GM23338 (cell line): ENCODE results near the gene IFI44L. TPM values are rescaled to one million over a fixed set of nuclear protein-coding genes. Genes with fewer than 3 reads are reported as not detected.

ENCODE experiments used
- ATAC-seq: fragments of 200-7000 bp; cut with Tn5 transposase; 3 replicates; pipeline ENCODE4 v1.9.1; 2020
- DNase-seq: peaks from one replicate; pipeline ENCODE4 v3.0.0-alpha.2; 2015; ENCODE audit warnings: low spot score
- H2AFZ ChIP-seq: fragments of 200-600 bp; sonication (generic); 2 replicates; pipeline ENCODE4 v1.8.0; 2016; ENCODE audit warnings: antibody characterized with exemption, mild to moderate bottlenecking, moderate library complexity
- H3F3A ChIP-seq: fragments of 200-600 bp; sonication (generic); replicated peaks from 2 replicates; pipeline ENCODE4 v1.8.0; 2017; ENCODE audit warnings: antibody characterized with exemption, mixed run types, low read depth
- H3K27ac ChIP-seq: fragments of 200-600 bp; sonication (generic); 2 replicates; pipeline ENCODE4 v1.6.1; 2016; ENCODE audit warnings: low read depth
- H3K27me3 ChIP-seq: fragments of 200-600 bp; sonication (generic); 2 replicates; pipeline ENCODE4 v1.8.0; 2016; ENCODE audit warnings: mild to moderate bottlenecking, mixed run types, moderate library complexity; ENCODE audit not compliant: insufficient read depth
- H3K36me3 ChIP-seq: fragments of 200-600 bp; sonication (generic); 2 replicates; pipeline ENCODE4 v1.8.0; 2016; ENCODE audit warnings: mild to moderate bottlenecking; ENCODE audit not compliant: insufficient read depth
- H3K4me1 ChIP-seq: fragments of 200-600 bp; sonication (generic); 2 replicates; pipeline ENCODE4 v1.8.0; 2016; ENCODE audit warnings: mild to moderate bottlenecking, moderate library complexity; ENCODE audit not compliant: insufficient read depth
- H3K4me2 ChIP-seq: fragments of 200-600 bp; sonication (generic); 2 replicates; pipeline ENCODE4 v1.7.1; 2017; ENCODE audit warnings: mixed run types
- H3K4me3 ChIP-seq: fragments of 200-600 bp; sonication (generic); 2 replicates; pipeline ENCODE4 v1.6.1; 2016; ENCODE audit warnings: mixed run types
- H3K79me2 ChIP-seq: fragments of 200-600 bp; sonication (generic); replicated peaks from 2 replicates; pipeline ENCODE4 v1.8.0; 2017; ENCODE audit warnings: mild to moderate bottlenecking; ENCODE audit not compliant: insufficient read depth
- H3K9me2 ChIP-seq: fragments of 200-600 bp; sonication (generic); 2 replicates; pipeline ENCODE4 v1.8.0; 2017; ENCODE audit not compliant: insufficient read depth
- H4K20me1 ChIP-seq: fragments of 200-600 bp; sonication (generic); replicated peaks from 2 replicates; pipeline ENCODE4 v1.8.0; 2017; ENCODE audit warnings: mild to moderate bottlenecking; ENCODE audit not compliant: insufficient read depth
- H3K27ac Mint-ChIP-seq: 2 replicates; pipeline ENCODE4 v1.8.0; 2020; ENCODE audit warnings: inconsistent platforms, mild to moderate bottlenecking, moderate library complexity, mixed read lengths
- H3K27me3 Mint-ChIP-seq: 3 replicates; pipeline ENCODE4 v1.8.0; 2022; ENCODE audit warnings: low read depth, mild to moderate bottlenecking, moderate library complexity, mixed read lengths, inconsistent platforms; ENCODE audit not compliant: insufficient read depth, poor library complexity
- H3K36me3 Mint-ChIP-seq: 3 replicates; pipeline ENCODE4 v1.8.0; 2021; ENCODE audit warnings: low read depth, mild to moderate bottlenecking, inconsistent platforms, moderate library complexity, mixed read lengths
- H3K4me1 Mint-ChIP-seq: 3 replicates; pipeline ENCODE4 v1.8.0; 2020; ENCODE audit warnings: mild to moderate bottlenecking, inconsistent platforms, mixed read lengths
- H3K4me3 Mint-ChIP-seq: 3 replicates; pipeline ENCODE4 v1.8.0; 2021; ENCODE audit warnings: moderate library complexity, mild to moderate bottlenecking, inconsistent platforms, mixed read lengths
- H3K9me3 Mint-ChIP-seq: 3 replicates; pipeline ENCODE4 v1.8.0; 2020; ENCODE audit warnings: moderate library complexity, mild to moderate bottlenecking, inconsistent platforms, mixed read lengths
- CREB1 ChIP-seq: fragments of 250-450 bp; sonication (Bioruptor Pico); IDR thresholded peaks from 2 replicates; pipeline ENCODE4 v1.5.0; 2020; ENCODE audit warnings: low read depth, mild to moderate bottlenecking, moderate library complexity
- CTCF ChIP-seq, 2 experiments: fragments of 200-600 bp in 1 of 2; sonication (generic) in 1 of 2; conservative IDR thresholded peaks; 2 replicates each; pipeline versions ENCODE4 v1.5.1 to v1.6.1; 2016 to 2017; ENCODE audit warnings: antibody characterized with exemption in 2 of 2, low read depth in 2 of 2, mild to moderate bottlenecking in 2 of 2, moderate library complexity in 1 of 2
- ETS1 ChIP-seq: IDR thresholded peaks from 2 replicates; pipeline ENCODE4 v1.6.1; 2016; ENCODE audit warnings: antibody characterized with exemption
- EZH2 ChIP-seq: fragments of 200-600 bp; sonication (generic); IDR thresholded peaks from one replicate; pipeline ENCODE4 v1.8.0; 2017; ENCODE audit warnings: antibody characterized with exemption, mild to moderate bottlenecking, low read depth; ENCODE audit not compliant: unreplicated experiment
- EZH2phosphoT487 ChIP-seq: fragments of 200-600 bp; sonication (generic); IDR thresholded peaks from one replicate; pipeline ENCODE4 v1.8.1; 2018; ENCODE audit warnings: antibody characterized with exemption; ENCODE audit not compliant: unreplicated experiment
- JUNB ChIP-seq: IDR thresholded peaks from one replicate; pipeline ENCODE4 v1.6.1; 2016; ENCODE audit warnings: antibody characterized with exemption; ENCODE audit not compliant: unreplicated experiment
- NANOG ChIP-seq: IDR thresholded peaks from 2 replicates; pipeline ENCODE4 v1.6.1; 2016; ENCODE audit warnings: antibody characterized with exemption, borderline replicate concordance
- POLR2AphosphoS5 ChIP-seq: IDR thresholded peaks from 2 replicates; pipeline ENCODE4 v1.6.1; 2016; ENCODE audit warnings: antibody characterized with exemption, low read depth
- REST ChIP-seq: IDR thresholded peaks from one replicate; pipeline ENCODE4 v1.6.1; 2018; ENCODE audit warnings: antibody characterized with exemption; ENCODE audit not compliant: unreplicated experiment
- STAT1 ChIP-seq: IDR thresholded peaks from one replicate; pipeline ENCODE4 v1.6.1; 2016; ENCODE audit warnings: antibody characterized with exemption; ENCODE audit not compliant: unreplicated experiment
- ZNF114 ChIP-seq: fragments of 250-450 bp; sonication (Bioruptor Pico); IDR thresholded peaks from 2 replicates; pipeline ENCODE4 v1.5.0; 2020; ENCODE audit warnings: mild to moderate bottlenecking, moderate library complexity
- ZNF331 ChIP-seq: fragments of 250-450 bp; sonication (Bioruptor Pico); IDR thresholded peaks from 2 replicates; pipeline ENCODE4 v1.5.0; 2020; ENCODE audit warnings: low read depth, mild to moderate bottlenecking, moderate library complexity
- ZNF462 ChIP-seq: fragments of 250-450 bp; sonication (Bioruptor Pico); IDR thresholded peaks from 2 replicates; pipeline ENCODE4 v1.5.0; 2020; ENCODE audit warnings: mild to moderate bottlenecking, moderate library complexity
- polyA plus RNA-seq: library from polyadenylated mRNA; unstranded; fragments of >200 nt; fragmentation: Nextera tagmentation; extraction: Ambion mirVana; gene quantifications from 2 replicates; pipeline ENCODE4 v1.2.1, GENCODE V29; 2016
- total RNA-seq: library from RNA; depleted of rRNA; stranded (reverse); fragments of >200 nt; shearing (Covaris generic); gene quantifications from 2 replicates; pipeline ENCODE4 v1.2.3, GENCODE V29; 2014

Gene IFI44L
- total and polyA plus RNA-seq, 2 experiments from 2014 or later = not detected

GRCh38 chr1:78677788-78678187 lies 57.5 kb downstream of the IFI44L start:
- TF ChIP-seq CTCF (conservative IDR thresholded peaks at IDR 0.05; ENCODE audit: low read depth in 2 of 2) (no peak), JUNB (no peak), EZH2 (no peak), ETS1 (no peak), POLR2AphosphoS5 (no peak), ZNF462 (CRISPR knock-in tag) (no peak), ZNF114 (CRISPR knock-in tag) (no peak), STAT1 (no peak), NANOG (no peak), REST (no peak), ZNF331 (CRISPR knock-in tag) (no peak), EZH2phosphoT487 (no peak), CREB1 (CRISPR knock-in tag) (no peak)
- no peak overlapping the region for H3K27ac ChIP-seq
- H3K4me1 ChIP-seq = no peaks in the 10 kb centered on the region
- Mint-ChIP-seq H3K36me3 (no peaks in the 10 kb centered on the region), H3K9me3 (no peaks in the 10 kb centered on the region), H3K4me1 (peaks cover 3% of the 10 kb centered on the region; the same call in 2 of the 3 replicates), H3K4me3 (no peak overlapping the region), H3K27me3 (no peaks in the 10 kb centered on the region), H3K27ac (no peak overlapping the region)
- H3F3A ChIP-seq = no peaks in the 10 kb centered on the region
- H3K36me3 ChIP-seq = no peaks in the 10 kb centered on the region
- H2AFZ ChIP-seq = no peak overlapping the region
- H3K4me3 ChIP-seq = no peak overlapping the region
- ATAC-seq (no peak), DNase-seq (no peak)
- no peak overlapping the region for H3K4me2 ChIP-seq
- no peaks in the 10 kb centered on the region for H3K27me3 ChIP-seq
- H3K79me2 ChIP-seq = no peaks in the 10 kb centered on the region
- H4K20me1 ChIP-seq = no peaks in the 10 kb centered on the region
- no peaks in the 10 kb centered on the region for H3K9me2 ChIP-seq
